Omental fat pad (tissue), 4 donors: ENCODE results near the gene RTN1. TPM values are rescaled to one million over a fixed set of nuclear protein-coding genes. Genes with fewer than 3 reads are reported as not detected.
A peak's percentile ranks its signal among the peaks of the same experiment; 100 is the strongest.

Experiments used
- ATAC-seq: fragments of 150-250 bp; one replicate; pipeline ENCODE4 v1.9.1; 2016; ENCODE audit warnings: mild to moderate bottlenecking, moderate library complexity; ENCODE audit not compliant: low FRiP score
- DNase-seq: peaks from one replicate; pipeline ENCODE4 v3.0.0-alpha.2; 2019; ENCODE audit warnings: low spot score
- total RNA-seq, 4 donors: library from RNA; depleted of rRNA; stranded (reverse); fragments of >200 nt; gene quantifications; one replicate each; pipeline ENCODE4 v1.1.0, GENCODE V29; 2016
- TF ChIP-seq, protein P1 (sequence below), 3 donors: fragments of 450-650 bp; IDR thresholded peaks; one replicate each; pipeline ENCODE4 v1.5.1; 2016 to 2017; ENCODE audit warnings: antibody characterized with exemption in 3 of 3, mild to moderate bottlenecking in 3 of 3, moderate library complexity in 2 of 3

The RTN1 gene
- total RNA-seq, 4 donors from 2014 or later: 12.0 to 50.0 (median 20.6) TPM

GRCh38 chr14:59905188-59905587 is 34.6 kb upstream of the RTN1 start:
- ATAC-seq: no peak
- no peak for DNase-seq
- TF ChIP-seq, protein P1, sequence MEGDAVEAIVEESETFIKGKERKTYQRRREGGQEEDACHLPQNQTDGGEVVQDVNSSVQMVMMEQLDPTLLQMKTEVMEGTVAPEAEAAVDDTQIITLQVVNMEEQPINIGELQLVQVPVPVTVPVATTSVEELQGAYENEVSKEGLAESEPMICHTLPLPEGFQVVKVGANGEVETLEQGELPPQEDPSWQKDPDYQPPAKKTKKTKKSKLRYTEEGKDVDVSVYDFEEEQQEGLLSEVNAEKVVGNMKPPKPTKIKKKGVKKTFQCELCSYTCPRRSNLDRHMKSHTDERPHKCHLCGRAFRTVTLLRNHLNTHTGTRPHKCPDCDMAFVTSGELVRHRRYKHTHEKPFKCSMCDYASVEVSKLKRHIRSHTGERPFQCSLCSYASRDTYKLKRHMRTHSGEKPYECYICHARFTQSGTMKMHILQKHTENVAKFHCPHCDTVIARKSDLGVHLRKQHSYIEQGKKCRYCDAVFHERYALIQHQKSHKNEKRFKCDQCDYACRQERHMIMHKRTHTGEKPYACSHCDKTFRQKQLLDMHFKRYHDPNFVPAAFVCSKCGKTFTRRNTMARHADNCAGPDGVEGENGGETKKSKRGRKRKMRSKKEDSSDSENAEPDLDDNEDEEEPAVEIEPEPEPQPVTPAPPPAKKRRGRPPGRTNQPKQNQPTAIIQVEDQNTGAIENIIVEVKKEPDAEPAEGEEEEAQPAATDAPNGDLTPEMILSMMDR (IDR thresholded peaks at IDR 0.05): no peak

- no peak for ATAC-seq
- TF ChIP-seq, protein P1 (IDR thresholded peaks at IDR 0.05): no peak
- DNase-seq: no peak
Observed at GRCh38 chr14:59904184-59904583, 33.6 kb upstream of the RTN1 start.

GRCh38 chr14:59900556-59900955 is 30.0 kb upstream of the RTN1 start:
- DNase-seq (no peak), ATAC-seq (no peak)
- TF ChIP-seq, protein P1 (IDR thresholded peaks at IDR 0.05): no peak

GRCh38 chr14:59897757-59898383 is 27.3 kb upstream of the RTN1 start:
- TF ChIP-seq, protein P1 (IDR thresholded peaks at IDR 0.05): peak in 1 of 3 donors; percentile 20
- ATAC-seq (no peak), DNase-seq (no peak)

GRCh38 chr14:59895721-59896120 is 25.1 kb upstream of the RTN1 start:
- TF ChIP-seq, protein P1 (IDR thresholded peaks at IDR 0.05): no peak

DNA sequence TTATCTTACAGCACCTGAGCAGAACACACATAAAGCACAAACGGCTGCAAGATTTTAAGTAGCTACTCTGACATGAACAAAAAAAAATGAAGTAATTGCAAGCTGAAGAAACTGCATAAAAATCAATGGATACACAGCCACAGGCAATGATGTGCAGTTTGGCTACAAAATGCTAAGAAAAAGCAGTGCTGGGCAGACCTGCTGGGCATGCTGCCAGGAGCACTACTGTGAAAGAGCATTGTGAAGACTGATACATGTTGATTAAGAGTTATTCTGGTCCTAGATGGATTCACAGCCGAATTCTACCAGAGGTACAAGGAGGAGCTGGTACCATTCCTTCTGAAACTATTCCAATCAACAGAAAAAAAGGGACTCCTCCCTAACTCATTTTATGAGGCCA is 20.1 kb upstream of the RTN1 start:
- no peak for ATAC-seq
- TF ChIP-seq, protein P1 (IDR thresholded peaks at IDR 0.05): no peak
- DNase-seq: no peak

More at GRCh38 chr14:59895721-59896120, 25.1 kb upstream of the RTN1 start:
- DNase-seq (no peak), ATAC-seq (no peak)

- no peak for DNase-seq
- TF ChIP-seq, protein P1 (IDR thresholded peaks at IDR 0.05): no peak
- ATAC-seq: no peak
Observed at GRCh38 chr14:59882957-59883356, 12.4 kb upstream of the RTN1 start.
